22Rv1 (cell line): Measurements from ENCODE around the gene PLBD2.

Experiments
- H3K27ac ChIP-seq: fragments of 450-650 bp; 2 replicates; pipeline ENCODE4 v1.5.1; 2017
- CTCF ChIP-seq: fragments of 450-650 bp; IDR thresholded peaks from 2 replicates; pipeline ENCODE4 v1.5.1; 2017; ENCODE audit warnings: mild to moderate bottlenecking
- ZFX ChIP-seq: fragments of 450-650 bp; IDR thresholded peaks from 2 replicates; pipeline ENCODE4 v1.6.1; 2017; ENCODE audit warnings: antibody characterized with exemption, borderline replicate concordance

PLBD2 gene

GRCh38 chr12:113372371-113372770 lies 14.0 kb downstream of the PLBD2 start:
- H3K27ac ChIP-seq: no peak overlapping the region
- TF ChIP-seq CTCF (no peak), ZFX (no peak)

GRCh38 chr12:113373440-113373839 lies 15.1 kb downstream of the PLBD2 start:
- TF ChIP-seq ZFX (no peak), CTCF (no peak)

GRCh38 chr12:113373969-113374368 lies 15.6 kb downstream of the PLBD2 start:
- no peak for TF ChIP-seq ZFX
- no peak for TF ChIP-seq CTCF

More at GRCh38 chr12:113373440-113373839, 15.1 kb downstream of the PLBD2 start:
- no peak overlapping the region for H3K27ac ChIP-seq

GRCh38 chr12:113374823-113375428 lies 16.5 kb downstream of the PLBD2 start:
- TF ChIP-seq CTCF (no peak), ZFX (no peak)
- H3K27ac ChIP-seq: no peak overlapping the region

More at GRCh38 chr12:113373969-113374368, 15.6 kb downstream of the PLBD2 start:
- H3K27ac ChIP-seq: no peak overlapping the region

- H3K27ac ChIP-seq: no peak overlapping the region
Observed at GRCh38 chr12:113378291-113378690, 19.9 kb downstream of the PLBD2 start.

GRCh38 chr12:113381220-113381619 lies 22.8 kb downstream of the PLBD2 start:
- TF ChIP-seq CTCF (no peak), ZFX (no peak)
- H3K27ac ChIP-seq: no peak overlapping the region

More at GRCh38 chr12:113378291-113378690, 19.9 kb downstream of the PLBD2 start:
- TF ChIP-seq CTCF: no peak
- no peak for TF ChIP-seq ZFX

- TF ChIP-seq ZFX (no peak), CTCF (no peak)
- no peak overlapping the region for H3K27ac ChIP-seq
Observed at GRCh38 chr12:113382206-113382605, 23.8 kb downstream of the PLBD2 start.
